Measurements from ENCODE around the gene BCOR. TPM values are rescaled to one million over a fixed set of nuclear protein-coding genes. Genes with fewer than 3 reads are reported as not detected.

Gene BCOR
- total RNA-seq, 2 experiments from 2014 or later: 48.0 to 64.3 TPM

DNA sequence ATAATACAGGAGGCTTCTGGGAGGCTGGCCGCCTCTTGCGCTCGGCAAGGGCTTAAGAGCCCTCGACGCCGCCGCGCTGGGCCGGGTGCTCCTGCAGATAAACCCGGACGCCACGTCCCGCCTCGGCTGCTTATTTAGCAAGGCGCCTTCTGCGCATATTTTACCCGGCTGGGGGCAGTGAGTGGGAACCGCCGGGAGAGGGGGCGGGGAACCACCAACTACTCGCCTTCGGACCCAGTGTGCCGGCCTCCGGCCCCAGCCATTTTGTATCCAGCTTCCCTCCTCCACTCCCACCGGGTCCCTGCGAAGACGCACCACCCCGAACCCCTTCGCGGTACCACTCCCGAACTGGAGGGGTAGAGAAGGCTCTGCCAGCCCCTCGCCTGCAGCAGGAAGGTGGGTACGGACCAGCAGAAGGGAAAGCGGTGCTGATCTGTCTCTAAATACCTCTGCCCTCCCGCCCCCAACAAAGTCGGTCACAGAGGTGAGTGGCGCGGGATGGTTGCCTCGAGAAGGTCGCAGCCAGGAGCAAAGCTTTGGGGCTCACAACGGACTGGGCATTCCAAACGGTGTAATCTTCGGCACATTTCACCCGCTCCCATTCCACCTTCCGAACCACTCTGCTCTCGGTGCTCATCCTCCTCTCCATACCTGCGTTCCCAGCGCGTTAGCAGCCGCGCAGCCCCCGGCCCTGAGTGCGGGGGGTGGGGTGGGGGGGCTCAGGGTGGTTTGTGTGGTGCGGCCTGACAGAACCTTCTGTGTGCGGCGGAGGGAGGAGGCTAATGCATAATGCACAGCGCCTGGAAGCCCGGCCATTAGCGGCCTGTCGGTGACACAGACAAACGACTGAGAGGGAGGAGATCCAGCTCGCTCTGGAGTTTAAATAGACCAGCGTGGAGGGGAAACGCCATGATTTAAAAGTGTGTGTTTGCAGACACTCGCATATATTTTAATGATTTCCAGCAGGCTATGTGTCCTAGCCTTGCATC is 4.9 kb upstream of the BCOR start:
- Histone ChIP-seq H3K9me3 (ENCODE audit: low read length) (no peaks in the 10 kb centered on the region), H4K20me1 (ENCODE audit: insufficient read depth, low read length) (no peaks in the 10 kb centered on the region), H3K4me2 (ENCODE audit: low read length) (peak overlapping the region; percentile 96), H2AFZ (ENCODE audit: low read length) (no peak overlapping the region), H3K9me2 (ENCODE audit: insufficient read depth, low read length) (no peaks in the 10 kb centered on the region), H3K79me2 (ENCODE audit: insufficient read depth, low read depth, low read length) (no peaks in the 10 kb centered on the region), H3K27ac (ENCODE audit: low read depth, low read length, poor library complexity, severe bottlenecking) (no peak overlapping the region), H3K36me3 (ENCODE audit: insufficient read depth, low read length) (no peaks in the 10 kb centered on the region), H3K4me1 (ENCODE audit: insufficient read depth, low read length, poor library complexity, severe bottlenecking) (peaks cover 69% of the 10 kb centered on the region), H3K4me3 (ENCODE audit: low read depth, low read length, poor library complexity, severe bottlenecking) (no peak overlapping the region)
- CTCF ChIA-PET (ENCODE audit: unreplicated experiment): no interaction called here
- intact Hi-C loops (cut with micrococcal nuclease; ENCODE audit: unreplicated experiment): no loop called here
- POLR2A ChIA-PET: interaction anchor here (0.5 to 0.7 kb wide), 2 partner anchors 152 to 558 kb away, joined by 3 to 7 read pairs; no protein-coding TSS in a partner anchor
- TF ChIP-seq EZH2phosphoT487 (IDR thresholded peaks at IDR 0.05; ENCODE audit: borderline replicate concordance, low read depth, low read length): no peak
- TF ChIP-seq, protein P1, sequence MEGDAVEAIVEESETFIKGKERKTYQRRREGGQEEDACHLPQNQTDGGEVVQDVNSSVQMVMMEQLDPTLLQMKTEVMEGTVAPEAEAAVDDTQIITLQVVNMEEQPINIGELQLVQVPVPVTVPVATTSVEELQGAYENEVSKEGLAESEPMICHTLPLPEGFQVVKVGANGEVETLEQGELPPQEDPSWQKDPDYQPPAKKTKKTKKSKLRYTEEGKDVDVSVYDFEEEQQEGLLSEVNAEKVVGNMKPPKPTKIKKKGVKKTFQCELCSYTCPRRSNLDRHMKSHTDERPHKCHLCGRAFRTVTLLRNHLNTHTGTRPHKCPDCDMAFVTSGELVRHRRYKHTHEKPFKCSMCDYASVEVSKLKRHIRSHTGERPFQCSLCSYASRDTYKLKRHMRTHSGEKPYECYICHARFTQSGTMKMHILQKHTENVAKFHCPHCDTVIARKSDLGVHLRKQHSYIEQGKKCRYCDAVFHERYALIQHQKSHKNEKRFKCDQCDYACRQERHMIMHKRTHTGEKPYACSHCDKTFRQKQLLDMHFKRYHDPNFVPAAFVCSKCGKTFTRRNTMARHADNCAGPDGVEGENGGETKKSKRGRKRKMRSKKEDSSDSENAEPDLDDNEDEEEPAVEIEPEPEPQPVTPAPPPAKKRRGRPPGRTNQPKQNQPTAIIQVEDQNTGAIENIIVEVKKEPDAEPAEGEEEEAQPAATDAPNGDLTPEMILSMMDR (conservative IDR thresholded peaks at IDR 0.05; ENCODE audit: low read length): no peak
- no TSS peak for BruUV-seq (replicated peaks)
- no peak for DNase-seq (ENCODE audit: low spot score)

DNA sequence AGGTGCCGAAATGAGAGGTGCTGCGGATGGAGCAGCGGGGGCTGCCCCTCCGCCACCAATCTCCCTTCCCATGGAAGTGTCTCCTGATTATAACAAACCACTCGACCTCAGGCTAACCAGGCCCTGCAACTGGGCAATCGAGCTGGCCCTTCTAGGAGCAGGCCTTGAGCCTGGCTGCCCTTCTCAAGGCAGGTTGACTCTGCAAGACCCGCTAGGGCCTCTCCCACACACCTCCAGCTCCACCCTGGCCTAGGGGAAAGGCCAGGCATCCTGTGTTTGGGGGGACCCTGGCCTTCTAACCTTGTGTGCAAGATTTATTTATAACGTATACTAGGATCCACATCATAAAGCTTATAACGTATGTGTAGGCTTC is 3.7 kb upstream of the BCOR start:
- Histone ChIP-seq H3K79me2 (ENCODE audit: insufficient read depth, low read depth, low read length) (no peaks in the 10 kb centered on the region; the same call in 1 of the 2 replicates), H2AFZ (ENCODE audit: low read length) (no peak overlapping the region), H3K4me1 (ENCODE audit: insufficient read depth, low read length, poor library complexity, severe bottlenecking) (peaks cover 57% of the 10 kb centered on the region), H3K9me3 (ENCODE audit: low read length) (no peaks in the 10 kb centered on the region), H3K4me3 (ENCODE audit: low read depth, low read length, poor library complexity, severe bottlenecking) (peak overlapping the region; percentile 90), H3K36me3 (ENCODE audit: insufficient read depth, low read length) (no peaks in the 10 kb centered on the region), H4K20me1 (ENCODE audit: insufficient read depth, low read length) (no peaks in the 10 kb centered on the region), H3K4me2 (ENCODE audit: low read length) (peak overlapping the region; percentile 96), H3K9me2 (ENCODE audit: insufficient read depth, low read length) (no peaks in the 10 kb centered on the region), H3K27ac (ENCODE audit: low read depth, low read length, poor library complexity, severe bottlenecking) (peak overlapping the region; percentile 99)
- ChIA-PET POLR2A (no interaction called here), CTCF (ENCODE audit: unreplicated experiment) (no interaction called here)
- intact Hi-C loops (cut with micrococcal nuclease; ENCODE audit: unreplicated experiment): no loop called here
- TF ChIP-seq, protein P1 (conservative IDR thresholded peaks at IDR 0.05; ENCODE audit: low read length): no peak
- TF ChIP-seq EZH2phosphoT487 (IDR thresholded peaks at IDR 0.05; ENCODE audit: borderline replicate concordance, low read depth, low read length): no peak
- BruUV-seq (replicated peaks): no TSS peak
- DNase-seq (ENCODE audit: low spot score): no peak
